Adrenal gland (tissue), 5 donors: ENCODE results near the gene ADAM15.

Experiments used
- CTCF ChIP-seq, 6 experiments: fragments of 450-650 bp in 4 of 6; fragments of 200-600 bp in 2 of 6; sonication (generic) in 1 of 6; IDR thresholded peaks; 1 replicate in 5 of 6; 2 replicates in 1 of 6; pipeline versions ENCODE4 v1.5.1 to v1.8.0; 2016 to 2021; ENCODE audit warnings: antibody characterized with exemption in 6 of 6, mild to moderate bottlenecking in 2 of 6, moderate library complexity in 1 of 6
- POLR2A ChIP-seq, 2 donors: fragments of 450-650 bp; IDR thresholded peaks; one replicate each; pipeline ENCODE4 v1.6.1; 2017; ENCODE audit warnings: antibody characterized with exemption in 2 of 2, mild to moderate bottlenecking in 2 of 2, moderate library complexity in 1 of 2
- donor health status: DM: no; HTN: no; CAD: no.

DNA sequence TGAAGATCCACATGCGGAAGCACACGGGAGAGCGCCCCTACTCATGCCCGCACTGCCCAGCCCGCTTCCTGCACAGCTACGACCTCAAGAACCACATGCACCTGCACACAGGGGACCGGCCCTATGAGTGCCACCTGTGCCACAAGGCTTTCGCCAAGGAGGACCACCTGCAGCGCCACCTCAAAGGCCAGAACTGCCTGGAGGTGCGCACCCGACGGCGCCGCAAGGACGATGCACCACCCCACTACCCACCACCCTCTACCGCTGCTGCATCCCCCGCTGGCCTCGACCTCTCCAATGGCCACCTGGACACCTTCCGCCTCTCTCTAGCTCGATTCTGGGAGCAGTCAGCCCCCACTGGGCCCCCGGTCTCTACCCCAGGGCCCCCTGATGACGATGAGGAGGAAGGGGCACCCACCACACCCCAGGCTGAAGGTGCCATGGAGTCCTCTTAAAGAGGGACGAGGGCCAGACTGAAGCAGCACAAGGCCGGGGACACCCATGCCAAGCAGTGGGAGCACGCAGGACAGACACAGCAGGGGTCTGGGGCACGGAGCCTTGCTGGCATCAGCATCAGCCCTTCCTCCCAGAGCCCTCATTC, 34.8 kb upstream of the ADAM15 start:
- no peak for TF ChIP-seq CTCF (IDR thresholded peaks at IDR 0.05)
- TF ChIP-seq POLR2A (IDR thresholded peaks at IDR 0.05): no peak
